ENCODE results near the gene TCF15. TPM values are rescaled to one million over a fixed set of nuclear protein-coding genes. Genes with fewer than 3 reads are reported as not detected.
A peak's percentile ranks its signal among the peaks of the same experiment; 100 is the strongest.

The TCF15 gene
- total and polyA plus RNA-seq, 2 of the 13 experiments (the other 11 are each of a cell fraction or from before 2014, with no cell fraction given): not detected

- TF ChIP-seq BCL6 (CRISPR knock-in tag; IDR thresholded peaks at IDR 0.05): no peak
- 0 out of 2 replicates have a peak, but pooled peaks have one; percentile 33 for TF ChIP-seq ZNF619 (CRISPR knock-in tag; IDR thresholded peaks at IDR 0.05)
- no peak for TF ChIP-seq ISX (CRISPR knock-in tag; conservative IDR thresholded peaks at IDR 0.05)
- peak; percentile 83 for TF ChIP-seq ATF7-NPFF (CRISPR knock-in tag; IDR thresholded peaks at IDR 0.05; ENCODE audit: low read depth)
- TF ChIP-seq FOXK2 (IDR thresholded peaks at IDR 0.05): no peak
- 0 out of 2 replicates have a peak, but pooled peaks have one; percentile 34 for TF ChIP-seq ZNF264 (CRISPR knock-in tag; IDR thresholded peaks at IDR 0.05)
- TF ChIP-seq PRDM10 (CRISPR knock-in tag; IDR thresholded peaks at IDR 0.05; ENCODE audit: low read depth): peak; percentile 82; the same call in 1 of the 2 replicates
- no peak; the same call in 1 of the 2 replicates for TF ChIP-seq ZC3H4 (CRISPR knock-in tag; IDR thresholded peaks at IDR 0.05; ENCODE audit: borderline replicate concordance)
- TF ChIP-seq, protein P1, sequence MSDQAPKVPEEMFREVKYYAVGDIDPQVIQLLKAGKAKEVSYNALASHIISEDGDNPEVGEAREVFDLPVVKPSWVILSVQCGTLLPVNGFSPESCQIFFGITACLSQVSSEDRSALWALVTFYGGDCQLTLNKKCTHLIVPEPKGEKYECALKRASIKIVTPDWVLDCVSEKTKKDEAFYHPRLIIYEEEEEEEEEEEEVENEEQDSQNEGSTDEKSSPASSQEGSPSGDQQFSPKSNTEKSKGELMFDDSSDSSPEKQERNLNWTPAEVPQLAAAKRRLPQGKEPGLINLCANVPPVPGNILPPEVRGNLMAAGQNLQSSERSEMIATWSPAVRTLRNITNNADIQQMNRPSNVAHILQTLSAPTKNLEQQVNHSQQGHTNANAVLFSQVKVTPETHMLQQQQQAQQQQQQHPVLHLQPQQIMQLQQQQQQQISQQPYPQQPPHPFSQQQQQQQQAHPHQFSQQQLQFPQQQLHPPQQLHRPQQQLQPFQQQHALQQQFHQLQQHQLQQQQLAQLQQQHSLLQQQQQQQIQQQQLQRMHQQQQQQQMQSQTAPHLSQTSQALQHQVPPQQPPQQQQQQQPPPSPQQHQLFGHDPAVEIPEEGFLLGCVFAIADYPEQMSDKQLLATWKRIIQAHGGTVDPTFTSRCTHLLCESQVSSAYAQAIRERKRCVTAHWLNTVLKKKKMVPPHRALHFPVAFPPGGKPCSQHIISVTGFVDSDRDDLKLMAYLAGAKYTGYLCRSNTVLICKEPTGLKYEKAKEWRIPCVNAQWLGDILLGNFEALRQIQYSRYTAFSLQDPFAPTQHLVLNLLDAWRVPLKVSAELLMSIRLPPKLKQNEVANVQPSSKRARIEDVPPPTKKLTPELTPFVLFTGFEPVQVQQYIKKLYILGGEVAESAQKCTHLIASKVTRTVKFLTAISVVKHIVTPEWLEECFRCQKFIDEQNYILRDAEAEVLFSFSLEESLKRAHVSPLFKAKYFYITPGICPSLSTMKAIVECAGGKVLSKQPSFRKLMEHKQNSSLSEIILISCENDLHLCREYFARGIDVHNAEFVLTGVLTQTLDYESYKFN (CRISPR knock-in tag; conservative IDR thresholded peaks at IDR 0.05): 0 out of 2 replicates have a peak, but pooled peaks have one; percentile 14
- 0 out of 2 replicates have a peak, but pooled peaks have one; percentile 40 for TF ChIP-seq ZNF383 (CRISPR knock-in tag; IDR thresholded peaks at IDR 0.05; ENCODE audit: borderline replicate concordance)
- TF ChIP-seq PHF21A (CRISPR knock-in tag; IDR thresholded peaks at IDR 0.05): peak; percentile 41; the same call in 1 of the 2 replicates
- TF ChIP-seq, protein P2, sequence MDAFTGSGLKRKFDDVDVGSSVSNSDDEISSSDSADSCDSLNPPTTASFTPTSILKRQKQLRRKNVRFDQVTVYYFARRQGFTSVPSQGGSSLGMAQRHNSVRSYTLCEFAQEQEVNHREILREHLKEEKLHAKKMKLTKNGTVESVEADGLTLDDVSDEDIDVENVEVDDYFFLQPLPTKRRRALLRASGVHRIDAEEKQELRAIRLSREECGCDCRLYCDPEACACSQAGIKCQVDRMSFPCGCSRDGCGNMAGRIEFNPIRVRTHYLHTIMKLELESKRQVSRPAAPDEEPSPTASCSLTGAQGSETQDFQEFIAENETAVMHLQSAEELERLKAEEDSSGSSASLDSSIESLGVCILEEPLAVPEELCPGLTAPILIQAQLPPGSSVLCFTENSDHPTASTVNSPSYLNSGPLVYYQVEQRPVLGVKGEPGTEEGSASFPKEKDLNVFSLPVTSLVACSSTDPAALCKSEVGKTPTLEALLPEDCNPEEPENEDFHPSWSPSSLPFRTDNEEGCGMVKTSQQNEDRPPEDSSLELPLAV (CRISPR knock-in tag; conservative IDR thresholded peaks at IDR 0.05; ENCODE audit: low read depth): no peak
- no peak for TF ChIP-seq CENPBD1 (CRISPR knock-in tag; IDR thresholded peaks at IDR 0.05; ENCODE audit: borderline replicate concordance, low read depth)
- TF ChIP-seq NR2F2 (IDR thresholded peaks at IDR 0.05; ENCODE audit: borderline replicate concordance, low read depth): 0 out of 2 replicates have a peak, but pooled peaks have one; percentile 35
- peak; percentile 80 for TF ChIP-seq NR2F6 (IDR thresholded peaks at IDR 0.05)
- peak; percentile 64 for TF ChIP-seq NR2F6 (CRISPR knock-in tag; IDR thresholded peaks at IDR 0.05)
- TF ChIP-seq, protein P3, sequence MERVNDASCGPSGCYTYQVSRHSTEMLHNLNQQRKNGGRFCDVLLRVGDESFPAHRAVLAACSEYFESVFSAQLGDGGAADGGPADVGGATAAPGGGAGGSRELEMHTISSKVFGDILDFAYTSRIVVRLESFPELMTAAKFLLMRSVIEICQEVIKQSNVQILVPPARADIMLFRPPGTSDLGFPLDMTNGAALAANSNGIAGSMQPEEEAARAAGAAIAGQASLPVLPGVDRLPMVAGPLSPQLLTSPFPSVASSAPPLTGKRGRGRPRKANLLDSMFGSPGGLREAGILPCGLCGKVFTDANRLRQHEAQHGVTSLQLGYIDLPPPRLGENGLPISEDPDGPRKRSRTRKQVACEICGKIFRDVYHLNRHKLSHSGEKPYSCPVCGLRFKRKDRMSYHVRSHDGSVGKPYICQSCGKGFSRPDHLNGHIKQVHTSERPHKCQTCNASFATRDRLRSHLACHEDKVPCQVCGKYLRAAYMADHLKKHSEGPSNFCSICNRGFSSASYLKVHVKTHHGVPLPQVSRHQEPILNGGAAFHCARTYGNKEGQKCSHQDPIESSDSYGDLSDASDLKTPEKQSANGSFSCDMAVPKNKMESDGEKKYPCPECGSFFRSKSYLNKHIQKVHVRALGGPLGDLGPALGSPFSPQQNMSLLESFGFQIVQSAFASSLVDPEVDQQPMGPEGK (CRISPR knock-in tag; IDR thresholded peaks at IDR 0.05): 0 out of 2 replicates have a peak, but pooled peaks have one; percentile 23
These were observed 41.9 kb upstream of the TCF15 start (continued) for GRCh38 chr20:651713-652614.

Data from HepG2 (cell line).